Suprapubic skin (tissue), 4 donors: ENCODE data around the gene IQSEC2.

Experiments
- EP300 ChIP-seq: sonication (generic); formaldehyde crosslinking; IDR thresholded peaks from one replicate; pipeline ENCODE4 v1.6.1; 2017; ENCODE audit warnings: antibody characterized with exemption
- POLR2A ChIP-seq, 2 donors: fragments of 450-650 bp; IDR thresholded peaks; one replicate each; pipeline ENCODE4 v1.6.1; 2017; ENCODE audit warnings: antibody characterized with exemption in 2 of 2, mild to moderate bottlenecking in 2 of 2, moderate library complexity in 2 of 2
- POLR2AphosphoS5 ChIP-seq, 3 donors: sonication (generic); formaldehyde crosslinking; IDR thresholded peaks; one replicate each; pipeline ENCODE4 v1.6.1; 2017; ENCODE audit warnings: antibody characterized with exemption in 3 of 3
- TF ChIP-seq, protein P1 (sequence below), 2 donors: fragments of 200-600 bp in 1 of 2; fragments of 450-650 bp in 1 of 2; sonication (generic) in 1 of 2; IDR thresholded peaks; one replicate each; pipeline ENCODE4 v1.5.1; 2016 to 2019; ENCODE audit warnings: antibody characterized with exemption in 2 of 2, mild to moderate bottlenecking in 1 of 2, moderate library complexity in 1 of 2

- TF ChIP-seq, protein P1, sequence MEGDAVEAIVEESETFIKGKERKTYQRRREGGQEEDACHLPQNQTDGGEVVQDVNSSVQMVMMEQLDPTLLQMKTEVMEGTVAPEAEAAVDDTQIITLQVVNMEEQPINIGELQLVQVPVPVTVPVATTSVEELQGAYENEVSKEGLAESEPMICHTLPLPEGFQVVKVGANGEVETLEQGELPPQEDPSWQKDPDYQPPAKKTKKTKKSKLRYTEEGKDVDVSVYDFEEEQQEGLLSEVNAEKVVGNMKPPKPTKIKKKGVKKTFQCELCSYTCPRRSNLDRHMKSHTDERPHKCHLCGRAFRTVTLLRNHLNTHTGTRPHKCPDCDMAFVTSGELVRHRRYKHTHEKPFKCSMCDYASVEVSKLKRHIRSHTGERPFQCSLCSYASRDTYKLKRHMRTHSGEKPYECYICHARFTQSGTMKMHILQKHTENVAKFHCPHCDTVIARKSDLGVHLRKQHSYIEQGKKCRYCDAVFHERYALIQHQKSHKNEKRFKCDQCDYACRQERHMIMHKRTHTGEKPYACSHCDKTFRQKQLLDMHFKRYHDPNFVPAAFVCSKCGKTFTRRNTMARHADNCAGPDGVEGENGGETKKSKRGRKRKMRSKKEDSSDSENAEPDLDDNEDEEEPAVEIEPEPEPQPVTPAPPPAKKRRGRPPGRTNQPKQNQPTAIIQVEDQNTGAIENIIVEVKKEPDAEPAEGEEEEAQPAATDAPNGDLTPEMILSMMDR (IDR thresholded peaks at IDR 0.05): no peak
- TF ChIP-seq POLR2A (IDR thresholded peaks at IDR 0.05) (no peak), POLR2AphosphoS5 (IDR thresholded peaks at IDR 0.05) (no peak), EP300 (no peak)
These were observed 24.0 kb upstream of the IQSEC2 start for GRCh38 chrX:53305219-53305995.
